Astrocyte (in vitro differentiated cells and primary cell): Measurements from ENCODE around the gene FOXO6. TPM values are rescaled to one million over a fixed set of nuclear protein-coding genes. Genes with fewer than 3 reads are reported as not detected.

Source experiments
- DNase-seq: peaks from one replicate; pipeline ENCODE4 v3.0.0-alpha.2; 2010; ENCODE audit warnings: low read depth
- FAIRE-seq: peaks from 2 replicates; lab custom pipeline; 2011; peaks lifted over from hg19 to GRCh38; lab: Jason Lieb, UNC
- H2AFZ ChIP-seq: 2 replicates; pipeline ENCODE4 v1.6.0; 2012; ENCODE audit warnings: low read depth, low read length, inconsistent platforms
- H3K27ac ChIP-seq: 2 replicates; pipeline ENCODE4 v1.5.1; 2011; ENCODE audit warnings: low read depth, low read length, inconsistent platforms
- H3K27me3 ChIP-seq: 2 replicates; pipeline ENCODE4 v1.6.0; 2011; ENCODE audit warnings: low read length, inconsistent platforms; ENCODE audit not compliant: insufficient read depth
- H3K36me3 ChIP-seq: 2 replicates; pipeline ENCODE4 v1.5.1; 2011; ENCODE audit warnings: low read length, inconsistent platforms; ENCODE audit not compliant: insufficient read depth
- H3K4me1 ChIP-seq: 2 replicates; pipeline ENCODE4 v1.5.1; 2011; ENCODE audit warnings: low read length, inconsistent platforms; ENCODE audit not compliant: insufficient read depth
- H3K4me2 ChIP-seq: 2 replicates; pipeline ENCODE4 v1.6.0; 2012; ENCODE audit warnings: low read length, inconsistent platforms
- H3K4me3 ChIP-seq: 2 replicates; pipeline ENCODE4 v1.5.1; 2011; ENCODE audit warnings: low read depth, mild to moderate bottlenecking, low read length, inconsistent platforms; ENCODE audit not compliant: insufficient read depth
- H3K79me2 ChIP-seq: 2 replicates; pipeline ENCODE4 v1.6.0; 2012; ENCODE audit warnings: mild to moderate bottlenecking, low read length, inconsistent platforms; ENCODE audit not compliant: insufficient read depth
- H3K9ac ChIP-seq: 2 replicates; pipeline ENCODE4 v1.6.0; 2012; ENCODE audit warnings: mild to moderate bottlenecking, low read length, inconsistent platforms
- H3K9me3 ChIP-seq: 2 replicates; pipeline ENCODE4 v1.5.1; 2012; ENCODE audit warnings: low read depth, mild to moderate bottlenecking, low read length, inconsistent platforms; ENCODE audit not compliant: insufficient read depth
- H4K20me1 ChIP-seq: 2 replicates; pipeline ENCODE4 v1.6.0; 2012; ENCODE audit warnings: low read length, inconsistent platforms; ENCODE audit not compliant: insufficient read depth
- H3K27ac Mint-ChIP-seq: one replicate; pipeline ENCODE4 v1.8.0; 2021; ENCODE audit warnings: mild to moderate bottlenecking, mixed read lengths; ENCODE audit not compliant: unreplicated experiment
- H3K27me3 Mint-ChIP-seq: one replicate; pipeline ENCODE4 v1.8.0; 2021; ENCODE audit warnings: low read depth, mixed read lengths; ENCODE audit not compliant: unreplicated experiment
- H3K36me3 Mint-ChIP-seq: one replicate; pipeline ENCODE4 v1.8.0; 2021; ENCODE audit warnings: low read depth, mixed read lengths; ENCODE audit not compliant: unreplicated experiment
- H3K4me1 Mint-ChIP-seq: one replicate; pipeline ENCODE4 v1.8.0; 2021; ENCODE audit warnings: low read depth, mixed read lengths; ENCODE audit not compliant: unreplicated experiment
- H3K4me3 Mint-ChIP-seq: one replicate; pipeline ENCODE4 v1.8.0; 2021; ENCODE audit warnings: mild to moderate bottlenecking, moderate library complexity, mixed read lengths; ENCODE audit not compliant: unreplicated experiment
- H3K9me3 Mint-ChIP-seq: one replicate; pipeline ENCODE4 v1.8.0; 2021; ENCODE audit warnings: mild to moderate bottlenecking, mixed read lengths; ENCODE audit not compliant: unreplicated experiment
- CTCF ChIP-seq: IDR thresholded peaks from 2 replicates; pipeline ENCODE4 v1.5.1; 2011; ENCODE audit warnings: low read depth, mild to moderate bottlenecking, inconsistent platforms, low read length, moderate library complexity; ENCODE audit not compliant: insufficient read depth
- EZH2 ChIP-seq: IDR thresholded peaks from 2 replicates; pipeline ENCODE4 v1.6.1; 2012; ENCODE audit warnings: mild to moderate bottlenecking, low read length, inconsistent platforms; ENCODE audit not compliant: insufficient read depth
- total RNA-seq: library from RNA; stranded (reverse); gene quantifications from 2 replicates; pipeline ENCODE4 v1.2.1, GENCODE V29; 2021

FOXO6 gene
- total RNA-seq, 1 donor from 2014 or later = 1.2 TPM

- Mint-ChIP-seq H3K27me3 (peaks cover 14% of the 10 kb centered on the region), H3K9me3 (peaks cover 19% of the 10 kb centered on the region), H3K36me3 (no peaks in the 10 kb centered on the region), H3K4me1 (peaks cover 2% of the 10 kb centered on the region), H3K27ac (peak overlapping the region; percentile 15), H3K4me3 (no peak overlapping the region)
- no peak overlapping the region for H3K4me3 ChIP-seq
- no peaks in the 10 kb centered on the region for H3K27me3 ChIP-seq
- FAIRE-seq (no peak), DNase-seq (peak; percentile 91)
- no peaks in the 10 kb centered on the region for H4K20me1 ChIP-seq
- H3K79me2 ChIP-seq = no peaks in the 10 kb centered on the region
- H2AFZ ChIP-seq = no peak overlapping the region
- H3K9me3 ChIP-seq = peaks cover 5% of the 10 kb centered on the region
- H3K4me1 ChIP-seq = no peaks in the 10 kb centered on the region
- H3K27ac ChIP-seq = no peak overlapping the region
- no peak overlapping the region for H3K4me2 ChIP-seq
- no peak overlapping the region for H3K9ac ChIP-seq
- TF ChIP-seq EZH2 = no peak
- no peak for TF ChIP-seq CTCF
- H3K36me3 ChIP-seq = no peaks in the 10 kb centered on the region
Measured at GRCh38 chr1:41333146-41333784, 28.0 kb upstream of the FOXO6 start.

- H3K4me3 ChIP-seq = no peak overlapping the region
- peaks cover 13% of the 10 kb centered on the region for H3K9me3 Mint-ChIP-seq
- no peak overlapping the region for H3K27ac Mint-ChIP-seq
Measured at GRCh38 chr1:41338820-41339219, 22.4 kb upstream of the FOXO6 start.

More at GRCh38 chr1:41338820-41339219, 22.4 kb upstream of the FOXO6 start:
- Mint-ChIP-seq H3K36me3 (no peaks in the 10 kb centered on the region), H3K27me3 (peaks cover 5% of the 10 kb centered on the region), H3K4me3 (no peak overlapping the region), H3K4me1 (no peaks in the 10 kb centered on the region)
- H4K20me1 ChIP-seq = no peaks in the 10 kb centered on the region
- no peak for FAIRE-seq
- no peaks in the 10 kb centered on the region for H3K79me2 ChIP-seq
- no peaks in the 10 kb centered on the region for H3K36me3 ChIP-seq
- DNase-seq = no peak
- no peak overlapping the region for H3K27ac ChIP-seq
- no peaks in the 10 kb centered on the region for H3K4me1 ChIP-seq
- no peak overlapping the region for H3K4me2 ChIP-seq
- H3K9ac ChIP-seq = no peak overlapping the region
- no peaks in the 10 kb centered on the region for H3K27me3 ChIP-seq
- TF ChIP-seq EZH2 (no peak), CTCF (no peak)
- peaks cover 5% of the 10 kb centered on the region for H3K9me3 ChIP-seq
- H2AFZ ChIP-seq = no peak overlapping the region
